WTC11 (cell line): Measurements from ENCODE around the gene WDR11. TPM values are rescaled to one million over a fixed set of nuclear protein-coding genes. Genes with fewer than 3 reads are reported as not detected.

Source experiments
- ATAC-seq: fragments of 200-7000 bp; cut with Tn5 transposase; 2 replicates; pipeline ENCODE4 v1.10.0; 2021; ENCODE audit warnings: mild to moderate bottlenecking, moderate library complexity
- CTCF ChIA-PET: fragments of 300-600 bp; sonication (Branson Sonifier 250); formaldehyde crosslinking; loops from one replicate; lab custom pipeline; 2021; ENCODE audit warnings: antibody characterized with exemption; lab: Charles Lee
- POLR2A ChIA-PET: fragments of 350-600 bp; sonication (Branson Sonifier 250); formaldehyde crosslinking; loops from one replicate; lab custom pipeline; 2021; ENCODE audit warnings: antibody characterized with exemption; lab: Charles Lee
- DNase-seq: peaks from one replicate; pipeline ENCODE4 v3.0.0; 2021; ENCODE audit warnings: low spot score
- H3K27ac Mint-ChIP-seq: 2 replicates; pipeline ENCODE4 v1.8.0; 2021; ENCODE audit warnings: mixed read lengths
- H3K27me3 Mint-ChIP-seq: 2 replicates; pipeline ENCODE4 v1.8.0; 2021; ENCODE audit warnings: low read depth, mild to moderate bottlenecking, moderate library complexity, mixed read lengths
- H3K36me3 Mint-ChIP-seq: 2 replicates; pipeline ENCODE4 v1.8.0; 2021; ENCODE audit warnings: mixed read lengths
- H3K4me1 Mint-ChIP-seq: 2 replicates; pipeline ENCODE4 v1.8.0; 2022; ENCODE audit warnings: mixed read lengths
- H3K4me3 Mint-ChIP-seq: 2 replicates; pipeline ENCODE4 v1.8.0; 2021; ENCODE audit warnings: mild to moderate bottlenecking, moderate library complexity, mixed read lengths
- H3K9me3 Mint-ChIP-seq: 2 replicates; pipeline ENCODE4 v1.8.0; 2021; ENCODE audit warnings: mixed read lengths
- ATF3 ChIP-seq: sonication (generic); formaldehyde crosslinking; conservative IDR thresholded peaks from 2 replicates; pipeline ENCODE4 v1.8.1; 2022; ENCODE audit warnings: mild to moderate bottlenecking, missing genetic modification reagents
- CBFB ChIP-seq: sonication (generic); formaldehyde crosslinking; IDR thresholded peaks from 2 replicates; pipeline ENCODE4 v1.8.1; 2022; ENCODE audit warnings: mild to moderate bottlenecking, low read depth, missing genetic modification reagents
- CREM ChIP-seq: sonication (generic); formaldehyde crosslinking; IDR thresholded peaks from 2 replicates; pipeline ENCODE4 v1.8.1; 2022; ENCODE audit warnings: mild to moderate bottlenecking, missing genetic modification reagents, moderate library complexity
- CTCF ChIP-seq: fragments of 200-600 bp; IDR thresholded peaks from 2 replicates; pipeline ENCODE4 v1.8.0; 2022; ENCODE audit warnings: antibody characterized with exemption
- FOXJ3 ChIP-seq: sonication (generic); formaldehyde crosslinking; IDR thresholded peaks from 2 replicates; pipeline ENCODE4 v1.9.0; 2021; ENCODE audit warnings: missing genetic modification reagents, mild to moderate bottlenecking, borderline replicate concordance
- FOXP1 ChIP-seq: sonication (generic); formaldehyde crosslinking; IDR thresholded peaks from 2 replicates; pipeline ENCODE4 v1.8.0; 2022; ENCODE audit warnings: missing genetic modification reagents, mild to moderate bottlenecking, moderate library complexity, borderline replicate concordance
- GRHL2 ChIP-seq: fragments of 250-450 bp; sonication (Bioruptor Pico); IDR thresholded peaks from 2 replicates; pipeline ENCODE4 v1.8.0; 2022; ENCODE audit warnings: mild to moderate bottlenecking, moderate library complexity; ENCODE audit not compliant: insufficient replicate concordance, severe bottlenecking
- GTF2I ChIP-seq: fragments of 250-450 bp; sonication (Bioruptor Pico); conservative IDR thresholded peaks from 2 replicates; pipeline ENCODE4 v1.4.0; 2021; ENCODE audit warnings: mild to moderate bottlenecking
- HMGA2 ChIP-seq: fragments of 250-450 bp; sonication (Bioruptor Pico); IDR thresholded peaks from 2 replicates; pipeline ENCODE4 v1.4.0; 2021; ENCODE audit warnings: mild to moderate bottlenecking, moderate library complexity
- MYBL2 ChIP-seq: sonication (generic); formaldehyde crosslinking; IDR thresholded peaks from 2 replicates; pipeline ENCODE4 v1.8.1; 2023; ENCODE audit warnings: mild to moderate bottlenecking, moderate library complexity, missing genetic modification reagents
- NR1H2 ChIP-seq: sonication (generic); formaldehyde crosslinking; IDR thresholded peaks from 2 replicates; pipeline ENCODE4 v1.9.0; 2021; ENCODE audit warnings: mild to moderate bottlenecking, moderate library complexity, missing genetic modification reagents
- RORB ChIP-seq: fragments of 250-450 bp; sonication (Bioruptor Pico); IDR thresholded peaks from 2 replicates; pipeline ENCODE4 v1.9.0; 2021; ENCODE audit warnings: mild to moderate bottlenecking
- SMAD4 ChIP-seq: sonication (generic); formaldehyde crosslinking; IDR thresholded peaks from 2 replicates; pipeline ENCODE4 v1.8.0; 2022; ENCODE audit warnings: mild to moderate bottlenecking, missing genetic modification reagents
- SP1 ChIP-seq: sonication (generic); formaldehyde crosslinking; conservative IDR thresholded peaks from 2 replicates; pipeline ENCODE4 v1.8.1; 2022; ENCODE audit warnings: missing genetic modification reagents
- TEAD4 ChIP-seq: sonication (generic); formaldehyde crosslinking; IDR thresholded peaks from 2 replicates; pipeline ENCODE4 v1.8.0; 2022; ENCODE audit warnings: mild to moderate bottlenecking, missing genetic modification reagents
- ZNF219 ChIP-seq: sonication (generic); formaldehyde crosslinking; IDR thresholded peaks from 2 replicates; pipeline ENCODE4 v1.8.0; 2023; ENCODE audit warnings: missing genetic modification reagents, mild to moderate bottlenecking, borderline replicate concordance
- ZNF263 ChIP-seq: sonication (generic); formaldehyde crosslinking; IDR thresholded peaks from 2 replicates; pipeline ENCODE4 v1.8.1; 2022; ENCODE audit warnings: low read depth, mild to moderate bottlenecking, moderate library complexity, missing genetic modification reagents
- total RNA-seq: library from RNA; stranded (reverse); gene quantifications from 3 replicates; pipeline ENCODE4 v1.2.3, GENCODE V29; 2021
- TF ChIP-seq, protein P1 (sequence below): fragments of 250-450 bp; sonication (Bioruptor Pico); IDR thresholded peaks from 2 replicates; pipeline ENCODE4 v1.8.0; 2021; ENCODE audit warnings: mild to moderate bottlenecking
- TF ChIP-seq, protein P2 (sequence below): sonication (generic); formaldehyde crosslinking; IDR thresholded peaks from 2 replicates; pipeline ENCODE4 v1.8.1; 2022; ENCODE audit warnings: mild to moderate bottlenecking, moderate library complexity, missing genetic modification reagents
- TF ChIP-seq, protein P3 (sequence below): sonication (generic); formaldehyde crosslinking; IDR thresholded peaks from 2 replicates; pipeline ENCODE4 v1.8.1; 2023; ENCODE audit warnings: mild to moderate bottlenecking, missing genetic modification reagents, moderate library complexity
- TF ChIP-seq, protein P4 (sequence below): sonication (generic); formaldehyde crosslinking; IDR thresholded peaks from 2 replicates; pipeline ENCODE4 v1.8.1; 2023; ENCODE audit warnings: mild to moderate bottlenecking, moderate library complexity, missing genetic modification reagents
- TF ChIP-seq, protein P5 (sequence below): sonication (generic); formaldehyde crosslinking; IDR thresholded peaks from 2 replicates; pipeline ENCODE4 v1.8.1; 2023; ENCODE audit warnings: mild to moderate bottlenecking, missing genetic modification reagents
- TF ChIP-seq, protein P6 (sequence below): sonication (generic); formaldehyde crosslinking; IDR thresholded peaks from 2 replicates; pipeline ENCODE4 v1.8.0; 2022; ENCODE audit warnings: mild to moderate bottlenecking, missing genetic modification reagents

The WDR11 gene
- total RNA-seq, 1 experiment from 2014 or later, result 41.5 TPM

DNA sequence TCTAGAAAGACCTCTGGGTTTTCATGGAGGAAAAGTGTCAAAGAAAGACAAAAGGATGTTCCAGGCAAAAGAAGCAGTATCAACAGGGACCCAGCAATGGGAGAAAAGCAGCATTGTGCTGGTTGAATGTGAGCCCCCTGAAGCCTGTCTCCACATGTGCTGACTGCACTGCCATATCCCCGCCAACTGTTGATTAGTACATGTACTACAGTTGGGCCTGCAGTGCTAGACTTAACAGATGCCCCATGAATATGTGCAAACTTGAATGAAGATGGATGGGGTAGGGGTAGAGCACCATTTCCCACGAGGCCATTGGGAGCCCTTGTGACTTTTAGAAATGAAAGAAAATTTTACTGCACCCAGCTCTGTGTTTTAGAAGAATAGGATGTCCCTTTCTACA is 15.6 kb upstream of the WDR11 start:
- TF ChIP-seq ZNF263 (CRISPR knock-in tag) (no peak), CREM (CRISPR knock-in tag) (no peak), TEAD4 (CRISPR knock-in tag) (no peak), NR1H2 (CRISPR knock-in tag) (no peak), FOXP1 (CRISPR knock-in tag) (no peak), ATF3 (CRISPR knock-in tag) (no peak), SP1 (CRISPR knock-in tag) (no peak), CTCF (no peak), MYBL2 (no peak)
- TF ChIP-seq, protein P1, sequence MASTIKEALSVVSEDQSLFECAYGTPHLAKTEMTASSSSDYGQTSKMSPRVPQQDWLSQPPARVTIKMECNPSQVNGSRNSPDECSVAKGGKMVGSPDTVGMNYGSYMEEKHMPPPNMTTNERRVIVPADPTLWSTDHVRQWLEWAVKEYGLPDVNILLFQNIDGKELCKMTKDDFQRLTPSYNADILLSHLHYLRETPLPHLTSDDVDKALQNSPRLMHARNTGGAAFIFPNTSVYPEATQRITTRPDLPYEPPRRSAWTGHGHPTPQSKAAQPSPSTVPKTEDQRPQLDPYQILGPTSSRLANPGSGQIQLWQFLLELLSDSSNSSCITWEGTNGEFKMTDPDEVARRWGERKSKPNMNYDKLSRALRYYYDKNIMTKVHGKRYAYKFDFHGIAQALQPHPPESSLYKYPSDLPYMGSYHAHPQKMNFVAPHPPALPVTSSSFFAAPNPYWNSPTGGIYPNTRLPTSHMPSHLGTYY (CRISPR knock-in tag), result no peak
- TF ChIP-seq, protein P2, sequence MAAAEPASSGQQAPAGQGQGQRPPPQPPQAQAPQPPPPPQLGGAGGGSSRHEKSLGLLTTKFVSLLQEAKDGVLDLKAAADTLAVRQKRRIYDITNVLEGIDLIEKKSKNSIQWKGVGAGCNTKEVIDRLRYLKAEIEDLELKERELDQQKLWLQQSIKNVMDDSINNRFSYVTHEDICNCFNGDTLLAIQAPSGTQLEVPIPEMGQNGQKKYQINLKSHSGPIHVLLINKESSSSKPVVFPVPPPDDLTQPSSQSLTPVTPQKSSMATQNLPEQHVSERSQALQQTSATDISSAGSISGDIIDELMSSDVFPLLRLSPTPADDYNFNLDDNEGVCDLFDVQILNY (CRISPR knock-in tag), result no peak
- TF ChIP-seq, protein P3, sequence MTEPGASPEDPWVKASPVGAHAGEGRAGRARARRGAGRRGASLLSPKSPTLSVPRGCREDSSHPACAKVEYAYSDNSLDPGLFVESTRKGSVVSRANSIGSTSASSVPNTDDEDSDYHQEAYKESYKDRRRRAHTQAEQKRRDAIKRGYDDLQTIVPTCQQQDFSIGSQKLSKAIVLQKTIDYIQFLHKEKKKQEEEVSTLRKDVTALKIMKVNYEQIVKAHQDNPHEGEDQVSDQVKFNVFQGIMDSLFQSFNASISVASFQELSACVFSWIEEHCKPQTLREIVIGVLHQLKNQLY (CRISPR knock-in tag), result no peak
- TF ChIP-seq, protein P4, sequence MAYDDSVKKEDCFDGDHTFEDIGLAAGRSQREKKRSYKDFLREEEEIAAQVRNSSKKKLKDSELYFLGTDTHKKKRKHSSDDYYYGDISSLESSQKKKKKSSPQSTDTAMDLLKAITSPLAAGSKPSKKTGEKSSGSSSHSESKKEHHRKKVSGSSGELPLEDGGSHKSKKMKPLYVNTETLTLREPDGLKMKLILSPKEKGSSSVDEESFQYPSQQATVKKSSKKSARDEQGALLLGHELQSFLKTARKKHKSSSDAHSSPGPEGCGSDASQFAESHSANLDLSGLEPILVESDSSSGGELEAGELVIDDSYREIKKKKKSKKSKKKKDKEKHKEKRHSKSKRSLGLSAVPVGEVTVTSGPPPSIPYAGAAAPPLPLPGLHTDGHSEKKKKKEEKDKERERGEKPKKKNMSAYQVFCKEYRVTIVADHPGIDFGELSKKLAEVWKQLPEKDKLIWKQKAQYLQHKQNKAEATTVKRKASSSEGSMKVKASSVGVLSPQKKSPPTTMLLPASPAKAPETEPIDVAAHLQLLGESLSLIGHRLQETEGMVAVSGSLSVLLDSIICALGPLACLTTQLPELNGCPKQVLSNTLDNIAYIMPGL, result no peak
- TF ChIP-seq, protein P5, sequence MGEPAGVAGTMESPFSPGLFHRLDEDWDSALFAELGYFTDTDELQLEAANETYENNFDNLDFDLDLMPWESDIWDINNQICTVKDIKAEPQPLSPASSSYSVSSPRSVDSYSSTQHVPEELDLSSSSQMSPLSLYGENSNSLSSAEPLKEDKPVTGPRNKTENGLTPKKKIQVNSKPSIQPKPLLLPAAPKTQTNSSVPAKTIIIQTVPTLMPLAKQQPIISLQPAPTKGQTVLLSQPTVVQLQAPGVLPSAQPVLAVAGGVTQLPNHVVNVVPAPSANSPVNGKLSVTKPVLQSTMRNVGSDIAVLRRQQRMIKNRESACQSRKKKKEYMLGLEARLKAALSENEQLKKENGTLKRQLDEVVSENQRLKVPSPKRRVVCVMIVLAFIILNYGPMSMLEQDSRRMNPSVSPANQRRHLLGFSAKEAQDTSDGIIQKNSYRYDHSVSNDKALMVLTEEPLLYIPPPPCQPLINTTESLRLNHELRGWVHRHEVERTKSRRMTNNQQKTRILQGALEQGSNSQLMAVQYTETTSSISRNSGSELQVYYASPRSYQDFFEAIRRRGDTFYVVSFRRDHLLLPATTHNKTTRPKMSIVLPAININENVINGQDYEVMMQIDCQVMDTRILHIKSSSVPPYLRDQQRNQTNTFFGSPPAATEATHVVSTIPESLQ (CRISPR knock-in tag), result no peak
- no peaks in the 10 kb centered on the region for H3K36me3 Mint-ChIP-seq
- H3K27ac Mint-ChIP-seq, result no peak overlapping the region
- H3K27me3 Mint-ChIP-seq, result no peaks in the 10 kb centered on the region
- H3K4me1 Mint-ChIP-seq, result peaks cover 10% of the 10 kb centered on the region
- H3K9me3 Mint-ChIP-seq, result no peaks in the 10 kb centered on the region
- no peak for DNase-seq
- ATAC-seq, result no peak
- no peak overlapping the region for H3K4me3 Mint-ChIP-seq
- ChIA-PET POLR2A (no interaction called here), CTCF (no interaction called here)

DNA sequence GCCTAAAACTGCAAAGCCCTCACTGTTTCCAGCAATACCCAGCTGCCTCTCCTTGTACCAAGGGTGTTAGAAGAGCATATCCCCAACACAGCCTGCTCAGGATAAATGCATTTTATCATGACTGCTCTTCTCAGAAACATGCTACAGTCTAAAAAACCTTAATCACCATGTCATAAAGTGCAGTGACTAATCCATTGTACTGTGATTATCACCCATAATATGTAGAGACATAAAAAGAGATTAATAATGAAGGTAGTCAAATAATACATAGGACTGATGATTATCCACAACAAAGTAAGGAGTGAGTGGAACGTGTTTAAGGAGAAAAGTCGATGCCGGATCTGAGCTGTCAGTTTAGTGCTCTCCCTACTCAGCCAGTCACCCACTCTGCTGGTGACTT is 12.2 kb upstream of the WDR11 start:
- POLR2A ChIA-PET, result no interaction called here
- H3K36me3 Mint-ChIP-seq, result no peaks in the 10 kb centered on the region
- DNase-seq, result no peak
- ATAC-seq, result no peak
- H3K9me3 Mint-ChIP-seq, result peaks cover 4% of the 10 kb centered on the region; the same call in 1 of the 2 replicates
- H3K27ac Mint-ChIP-seq, result no peak overlapping the region
- peaks cover 10% of the 10 kb centered on the region for H3K4me1 Mint-ChIP-seq
- CTCF ChIA-PET, result no interaction called here
- TF ChIP-seq HMGA2 (CRISPR knock-in tag) (no peak), CBFB (CRISPR knock-in tag) (no peak), SMAD4 (CRISPR knock-in tag) (no peak), GTF2I (CRISPR knock-in tag) (no peak), RORB (CRISPR knock-in tag) (no peak), GRHL2 (CRISPR knock-in tag) (no peak), FOXJ3 (CRISPR knock-in tag) (no peak), ZNF219 (CRISPR knock-in tag) (no peak)
- TF ChIP-seq, protein P4, result no peak
- TF ChIP-seq, protein P1 (CRISPR knock-in tag), result no peak
- TF ChIP-seq, protein P6, sequence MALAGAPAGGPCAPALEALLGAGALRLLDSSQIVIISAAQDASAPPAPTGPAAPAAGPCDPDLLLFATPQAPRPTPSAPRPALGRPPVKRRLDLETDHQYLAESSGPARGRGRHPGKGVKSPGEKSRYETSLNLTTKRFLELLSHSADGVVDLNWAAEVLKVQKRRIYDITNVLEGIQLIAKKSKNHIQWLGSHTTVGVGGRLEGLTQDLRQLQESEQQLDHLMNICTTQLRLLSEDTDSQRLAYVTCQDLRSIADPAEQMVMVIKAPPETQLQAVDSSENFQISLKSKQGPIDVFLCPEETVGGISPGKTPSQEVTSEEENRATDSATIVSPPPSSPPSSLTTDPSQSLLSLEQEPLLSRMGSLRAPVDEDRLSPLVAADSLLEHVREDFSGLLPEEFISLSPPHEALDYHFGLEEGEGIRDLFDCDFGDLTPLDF (CRISPR knock-in tag), result no peak
- TF ChIP-seq, all 79 proteins: peak for 0
- Mint-ChIP-seq H3K27me3 (no peaks in the 10 kb centered on the region), H3K4me3 (no peak overlapping the region)
